Measurements from ENCODE around the gene TNFAIP2.

DNA sequence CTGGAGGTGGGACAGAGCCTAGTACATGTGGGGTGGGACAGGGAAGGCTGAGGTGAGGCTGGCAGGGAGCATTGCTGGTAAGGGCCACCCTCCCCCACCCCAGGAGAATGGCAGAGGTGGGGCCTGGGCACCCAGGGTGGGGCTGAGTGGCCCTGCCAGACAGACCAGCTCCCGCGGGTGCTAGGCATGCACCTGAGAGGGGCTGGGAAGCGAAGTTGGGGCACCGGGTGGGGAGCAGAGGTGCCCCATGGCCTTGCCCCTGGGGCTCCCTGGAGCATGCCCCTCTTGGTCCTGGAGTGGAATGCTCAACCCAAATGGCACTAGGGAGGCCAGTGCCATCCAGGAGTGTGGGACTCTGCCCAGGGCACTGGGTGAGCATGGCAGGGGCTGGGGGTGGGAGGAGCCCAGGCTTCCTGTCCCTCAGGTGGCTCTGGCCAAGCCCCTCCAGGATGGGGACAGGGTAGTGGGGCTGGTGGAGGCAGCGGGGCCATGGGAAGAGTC lies 1.3 kb downstream of the TNFAIP2 start:
- TF ChIP-seq, protein P1, sequence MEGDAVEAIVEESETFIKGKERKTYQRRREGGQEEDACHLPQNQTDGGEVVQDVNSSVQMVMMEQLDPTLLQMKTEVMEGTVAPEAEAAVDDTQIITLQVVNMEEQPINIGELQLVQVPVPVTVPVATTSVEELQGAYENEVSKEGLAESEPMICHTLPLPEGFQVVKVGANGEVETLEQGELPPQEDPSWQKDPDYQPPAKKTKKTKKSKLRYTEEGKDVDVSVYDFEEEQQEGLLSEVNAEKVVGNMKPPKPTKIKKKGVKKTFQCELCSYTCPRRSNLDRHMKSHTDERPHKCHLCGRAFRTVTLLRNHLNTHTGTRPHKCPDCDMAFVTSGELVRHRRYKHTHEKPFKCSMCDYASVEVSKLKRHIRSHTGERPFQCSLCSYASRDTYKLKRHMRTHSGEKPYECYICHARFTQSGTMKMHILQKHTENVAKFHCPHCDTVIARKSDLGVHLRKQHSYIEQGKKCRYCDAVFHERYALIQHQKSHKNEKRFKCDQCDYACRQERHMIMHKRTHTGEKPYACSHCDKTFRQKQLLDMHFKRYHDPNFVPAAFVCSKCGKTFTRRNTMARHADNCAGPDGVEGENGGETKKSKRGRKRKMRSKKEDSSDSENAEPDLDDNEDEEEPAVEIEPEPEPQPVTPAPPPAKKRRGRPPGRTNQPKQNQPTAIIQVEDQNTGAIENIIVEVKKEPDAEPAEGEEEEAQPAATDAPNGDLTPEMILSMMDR (IDR thresholded peaks at IDR 0.05; ENCODE audit: low read length): no peak
- TF ChIP-seq EZH2 (IDR thresholded peaks at IDR 0.05; ENCODE audit: borderline replicate concordance, low read length): no peak

Data from OCI-LY1 (cell line).